ENCODE results near the gene SPEG.

The SPEG gene

DNA sequence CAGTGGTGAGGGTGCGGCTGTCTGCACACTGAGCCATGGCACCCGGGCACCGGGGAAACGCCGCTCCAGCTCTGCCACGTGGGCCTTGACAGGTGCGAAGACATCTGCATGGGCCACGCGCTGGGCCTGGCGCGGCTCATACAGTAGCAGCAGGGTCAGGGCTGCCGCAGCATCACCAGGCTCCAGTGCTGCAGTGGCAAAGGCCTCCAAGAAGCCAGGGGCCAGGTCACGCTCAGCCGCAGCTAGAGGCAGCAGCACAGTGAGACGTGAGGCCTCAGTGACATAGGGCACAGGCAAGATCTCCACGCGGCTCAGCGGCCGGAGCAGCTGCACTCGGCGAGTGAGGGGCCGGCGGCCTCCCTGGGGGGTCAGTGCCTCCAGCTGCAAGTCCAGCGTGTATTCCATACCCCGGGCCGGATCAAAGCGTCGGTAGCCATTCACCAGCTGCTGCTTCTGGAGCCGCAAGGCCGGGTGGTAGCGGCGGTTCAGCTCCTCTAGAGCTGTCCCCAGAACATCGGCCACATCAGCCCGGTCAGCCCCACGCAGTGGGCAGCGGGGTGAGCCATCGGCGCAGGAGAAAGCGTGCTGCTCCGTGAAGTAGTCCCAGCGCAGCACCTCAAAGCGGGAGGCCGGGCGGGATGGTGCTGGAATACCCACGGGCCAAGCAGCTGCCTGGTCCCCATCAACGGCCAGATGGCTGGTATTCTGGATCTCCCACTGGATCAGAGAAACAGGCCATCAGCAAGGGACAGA, 105.5 kb downstream of the SPEG start:
- DNase-seq (ENCODE audit: extremely low spot score, insufficient read length, low read depth) (no peak), FAIRE-seq (no peak)

DNA sequence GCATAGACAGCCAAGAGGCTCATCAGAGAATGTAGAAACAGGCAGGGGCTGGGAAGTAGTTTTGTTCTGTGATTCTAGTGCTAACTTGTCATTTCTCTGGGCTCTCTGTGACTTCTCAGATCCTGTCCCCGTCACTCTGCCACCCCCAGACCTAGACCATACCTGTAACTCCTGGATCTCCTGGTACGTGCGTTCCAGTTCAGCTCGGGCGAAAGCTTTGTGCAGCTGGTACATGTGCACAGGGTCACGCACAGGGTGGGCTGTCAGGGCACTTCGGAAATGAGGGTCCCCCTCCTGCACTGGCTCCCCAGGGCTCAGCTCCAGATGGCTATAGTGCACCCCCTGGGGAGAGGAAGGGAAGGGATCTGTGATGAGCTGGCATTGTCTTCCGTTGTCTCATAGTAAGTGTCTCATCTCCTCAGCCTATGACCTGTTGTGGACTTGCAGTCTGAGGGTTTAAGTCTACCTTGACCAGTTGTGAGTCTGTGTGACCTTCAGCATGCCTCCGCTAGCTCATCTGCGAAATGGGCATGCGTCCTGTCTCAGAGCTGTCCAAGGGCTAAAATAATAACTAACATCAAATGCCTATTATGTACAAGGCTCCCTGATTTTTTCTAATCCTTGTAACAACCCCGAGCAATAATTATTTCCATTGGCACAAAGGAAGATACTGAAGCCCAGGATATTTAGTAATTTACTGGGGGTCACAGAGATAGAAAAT, 106.3 kb downstream of the SPEG start:
- DNase-seq (ENCODE audit: extremely low spot score, insufficient read length, low read depth) (no peak), FAIRE-seq (no peak)

DNA sequence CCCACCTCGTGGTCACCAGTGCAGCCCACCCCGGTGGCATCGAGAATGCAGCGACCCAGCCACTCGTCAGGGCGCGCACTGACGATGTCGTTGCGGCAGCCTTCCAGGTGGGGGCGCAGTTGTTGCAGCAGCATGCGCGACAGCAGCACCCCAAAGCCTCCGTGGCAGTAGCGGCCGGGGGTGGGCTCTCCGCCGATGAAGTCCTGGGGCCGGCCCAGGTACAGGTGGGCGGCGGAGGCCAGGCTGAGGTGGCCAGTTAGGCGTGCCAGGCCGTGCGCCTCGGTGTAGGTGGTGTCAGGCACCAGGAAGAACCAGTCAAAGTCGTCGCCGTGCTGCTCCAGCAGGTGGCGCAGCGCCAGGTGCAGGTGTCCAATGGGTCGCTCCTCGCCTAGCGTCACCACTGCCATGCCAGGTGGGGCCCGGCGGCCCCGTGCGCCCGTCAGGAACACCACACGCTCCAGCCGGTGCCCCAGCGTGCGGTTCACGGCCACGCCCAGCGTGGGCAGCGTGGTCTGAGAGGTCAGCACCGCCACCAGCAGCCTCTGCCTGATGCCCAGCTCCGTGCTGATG, 107.1 kb downstream of the SPEG start:
- peak; percentile 69 for DNase-seq (ENCODE audit: extremely low spot score, insufficient read length, low read depth)
- FAIRE-seq: peak; percentile 86

DNA sequence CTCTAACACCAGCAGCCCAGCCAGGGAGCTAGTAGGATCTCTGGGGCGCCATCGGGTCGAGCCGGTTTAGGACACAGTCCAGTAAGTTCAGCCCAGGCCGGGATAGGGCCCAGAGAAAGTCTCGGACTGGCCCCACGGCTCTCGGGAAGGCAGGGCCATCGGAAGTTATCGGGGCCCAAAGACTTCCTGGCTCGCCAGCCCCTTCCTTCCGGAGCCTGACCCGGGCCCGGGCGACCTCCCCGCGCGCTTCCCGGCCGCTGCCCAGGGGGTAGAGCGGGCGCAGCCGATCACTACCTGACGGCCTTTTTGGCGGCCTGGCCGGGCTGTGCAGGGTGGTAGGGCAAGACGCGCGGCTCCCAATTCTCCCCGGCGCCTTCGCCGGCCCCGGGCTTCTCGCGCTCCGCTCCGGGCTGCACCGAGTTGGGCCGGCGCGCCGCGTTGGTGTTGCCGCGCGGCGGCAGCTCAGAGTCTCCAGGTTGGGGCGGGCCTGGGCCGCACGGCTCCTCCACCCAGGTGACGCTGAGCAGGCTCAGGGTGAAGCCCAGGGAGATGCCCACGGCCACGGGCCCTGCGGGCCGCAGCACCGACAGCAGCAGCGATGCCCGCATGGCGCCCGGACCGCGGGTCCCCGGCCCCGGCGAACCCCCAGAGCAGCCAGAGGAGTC, 108.4 kb downstream of the SPEG start:
- FAIRE-seq (no peak), DNase-seq (ENCODE audit: extremely low spot score, insufficient read length, low read depth) (no peak)

DNA sequence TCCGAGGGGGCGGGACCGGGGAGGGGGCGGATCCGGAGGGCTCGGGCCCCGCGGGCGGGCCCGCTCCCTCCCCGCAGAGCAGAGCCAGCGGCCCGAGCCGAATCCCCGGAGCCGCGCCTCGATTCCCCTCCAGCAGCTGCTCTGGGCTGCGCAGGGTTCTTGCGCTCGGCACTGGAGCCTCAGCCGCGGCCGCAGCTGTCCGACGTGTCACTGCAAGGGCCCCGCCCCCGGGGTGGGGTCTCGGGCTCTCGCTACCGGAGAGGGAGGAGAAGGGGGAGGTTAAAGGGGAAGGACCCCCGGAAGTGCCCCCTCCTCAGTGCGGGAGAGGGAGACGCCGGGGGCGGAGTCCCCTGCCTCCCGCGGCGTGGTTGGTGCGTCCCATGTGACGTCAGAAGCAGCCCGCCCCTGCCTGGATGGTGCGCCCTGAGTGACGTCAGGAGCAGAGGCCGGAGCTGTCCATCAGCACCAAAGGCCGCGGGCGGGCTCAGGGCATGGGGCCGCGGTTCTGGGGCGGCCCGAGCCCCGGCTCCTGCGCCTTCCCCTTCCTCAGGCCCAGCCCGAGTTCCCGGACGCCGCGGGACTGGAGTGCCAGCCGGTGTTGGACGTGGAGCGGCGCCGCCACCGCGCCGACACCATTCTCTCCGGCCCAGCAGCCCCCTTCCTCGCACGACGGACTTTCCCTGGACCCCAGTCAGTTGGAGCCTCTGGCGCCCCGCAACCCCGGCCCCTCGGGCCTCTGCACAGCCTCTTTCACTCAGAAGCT, 109.1 kb downstream of the SPEG start, which contains the start of the genes CHPF and TMEM198:
TSS of gene CHPF (minus strand) at position 214 of the 763 bp plus-strand sequence. CDS start 271 bp downstream, outside the sequence.
TSS of gene TMEM198 (plus strand) at position 433 of the 763 bp plus-strand sequence. CDS start 700 bp downstream, outside the sequence.
- FAIRE-seq (peak; percentile 96), DNase-seq (ENCODE audit: extremely low spot score, insufficient read length, low read depth) (peak; percentile 98)

DNA sequence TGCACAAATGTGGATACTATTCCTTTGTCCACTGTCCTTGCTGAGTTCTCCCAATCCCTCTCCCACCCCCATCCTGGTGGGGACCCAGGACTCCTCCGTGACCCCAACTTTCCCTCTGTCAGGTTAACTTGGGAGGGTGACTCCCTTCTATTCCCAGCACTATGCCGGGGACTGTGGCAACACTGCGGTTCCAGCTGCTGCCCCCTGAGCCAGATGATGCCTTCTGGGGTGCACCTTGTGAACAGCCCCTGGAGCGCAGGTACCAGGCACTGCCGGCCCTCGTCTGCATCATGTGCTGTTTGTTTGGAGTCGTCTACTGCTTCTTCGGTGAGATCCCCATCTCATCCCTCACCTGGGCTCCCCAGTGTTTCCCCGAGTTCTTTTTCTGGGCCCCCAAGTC, 109.9 kb downstream of the SPEG start:
- FAIRE-seq (no peak), DNase-seq (ENCODE audit: extremely low spot score, insufficient read length, low read depth) (no peak)

DNA sequence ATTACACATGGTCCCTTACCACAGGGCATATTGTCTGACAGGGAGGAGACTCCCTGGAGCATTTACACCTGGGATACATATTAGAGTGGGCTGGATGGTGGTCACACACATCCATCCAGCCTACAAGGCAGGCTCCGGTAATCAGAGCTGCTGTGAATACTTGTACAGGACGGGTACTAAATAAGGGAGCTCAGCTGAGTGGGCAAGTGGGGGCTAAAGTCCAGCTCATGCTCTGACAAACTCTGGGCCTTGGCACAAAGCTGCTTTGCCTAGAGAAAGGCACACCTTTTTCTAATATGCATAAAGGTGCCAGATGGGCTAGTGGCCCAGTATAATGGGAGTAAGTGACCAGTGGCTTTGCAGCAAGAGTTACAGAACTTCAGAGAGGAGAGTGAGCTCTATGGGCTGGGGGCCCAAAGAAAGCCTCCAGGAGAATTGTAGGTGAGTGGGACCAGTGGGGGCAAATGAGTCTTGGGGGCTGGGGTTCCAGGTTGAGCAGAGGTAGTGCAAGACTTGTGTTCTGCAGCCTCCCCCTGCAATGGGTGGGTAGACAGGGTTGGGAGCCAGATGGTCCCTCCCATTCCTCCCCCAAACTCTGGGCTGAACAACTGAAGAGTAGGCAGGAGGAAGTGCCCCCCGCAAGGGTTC, 110.8 kb downstream of the SPEG start:
- DNase-seq (ENCODE audit: extremely low spot score, insufficient read length, low read depth): no peak
- no peak for FAIRE-seq

DNA sequence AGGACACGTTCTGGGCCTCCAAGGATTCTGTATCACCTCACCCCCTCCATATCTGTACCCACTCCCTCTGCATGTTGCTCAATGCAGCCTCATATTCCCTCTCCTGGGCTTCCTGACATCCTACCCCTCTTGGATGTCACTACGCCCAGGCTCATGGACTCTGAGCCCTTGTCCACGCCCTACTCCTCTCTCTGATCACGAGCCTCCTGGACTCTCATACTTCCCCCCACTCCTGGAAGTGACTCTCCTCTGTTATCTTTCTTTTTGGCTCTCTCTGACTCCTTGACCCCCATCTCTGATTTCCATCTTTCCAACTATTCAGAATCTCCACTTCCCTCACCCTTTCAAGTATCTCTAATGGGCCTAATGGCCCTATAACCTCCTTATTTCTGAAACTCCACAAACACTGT, 111.3 kb downstream of the SPEG start:
- no peak for FAIRE-seq
- DNase-seq (ENCODE audit: extremely low spot score, insufficient read length, low read depth): no peak

DNA sequence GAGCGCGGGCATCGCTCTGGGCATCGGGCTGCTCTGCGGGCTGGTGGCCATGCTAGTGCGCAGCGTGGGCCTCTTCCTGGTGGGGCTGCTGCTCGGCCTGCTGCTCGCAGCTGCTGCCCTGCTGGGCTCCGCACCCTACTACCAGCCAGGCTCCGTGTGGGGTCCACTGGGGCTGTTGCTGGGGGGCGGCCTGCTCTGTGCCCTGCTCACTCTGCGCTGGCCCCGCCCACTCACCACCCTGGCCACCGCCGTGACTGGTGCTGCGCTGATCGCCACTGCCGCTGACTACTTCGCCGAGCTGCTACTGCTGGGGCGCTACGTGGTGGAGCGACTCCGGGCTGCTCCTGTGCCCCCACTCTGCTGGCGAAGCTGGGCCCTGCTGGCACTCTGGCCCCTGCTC, 113.0 kb downstream of the SPEG start:
- DNase-seq (ENCODE audit: extremely low spot score, insufficient read length, low read depth) (no peak), FAIRE-seq (no peak)
